ENCODE data around the gene SPATA31C2.
A peak's percentile ranks its signal among the peaks of the same experiment; 100 is the strongest.
"Not testable (repeated sequence)": the region's sequence is repeated elsewhere in the genome, so short reads cannot be mapped to it uniquely, and the experiment has no call there.

Gene SPATA31C2

DNA sequence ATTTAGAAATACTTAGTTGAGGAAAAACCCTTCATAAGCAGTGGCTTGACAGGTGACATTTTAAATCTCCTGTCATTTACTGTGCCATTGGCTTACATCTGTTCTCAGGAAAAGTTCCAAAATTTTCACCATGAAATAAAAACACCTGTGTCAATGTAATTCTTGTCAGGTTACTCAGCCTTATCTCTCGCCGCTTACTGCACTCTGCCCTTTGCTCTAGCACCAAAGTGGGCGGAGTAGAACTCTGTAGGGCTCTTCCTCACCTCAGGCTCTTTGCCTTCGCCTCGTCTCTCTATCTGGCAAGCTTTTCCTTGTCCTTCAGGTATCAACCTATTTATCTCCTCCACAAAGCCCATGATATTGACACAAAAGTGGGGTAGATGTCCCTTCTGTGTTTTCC, 20.2 kb downstream of the SPATA31C2 start:
- DNase-seq: not testable (repeated sequence)

DNA sequence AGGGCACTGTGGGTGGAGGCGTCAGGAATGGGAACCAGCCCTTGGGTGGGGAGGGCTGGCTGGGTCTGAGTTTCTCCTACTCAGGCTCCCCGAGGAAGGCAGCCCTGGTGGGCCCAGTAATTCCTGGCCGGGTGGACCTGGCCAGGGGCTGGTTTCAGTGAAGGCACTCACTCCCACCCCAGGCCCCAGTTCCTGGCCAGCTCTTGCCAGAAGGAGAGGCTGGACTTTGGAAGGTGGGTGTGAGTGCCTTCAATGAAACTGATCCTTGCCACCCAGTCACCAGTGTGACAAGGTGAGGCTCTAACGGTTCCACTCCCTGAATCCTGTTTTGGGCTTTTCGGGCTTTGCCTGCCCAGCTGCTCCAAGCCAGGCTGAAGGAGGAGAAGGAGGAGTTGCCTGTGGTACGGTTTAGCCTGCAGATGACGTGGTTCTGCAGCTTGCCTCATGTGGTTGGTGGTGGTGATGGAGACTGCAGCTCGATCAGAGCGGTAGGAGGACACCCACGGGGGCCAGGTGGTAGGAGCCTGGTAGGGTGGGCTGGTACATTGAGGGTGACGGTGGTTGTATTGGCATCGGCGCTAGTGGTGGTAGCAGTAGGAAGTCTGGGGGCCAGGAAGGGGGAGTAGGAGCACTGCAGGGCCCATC, 23.2 kb downstream of the SPATA31C2 start:
- not testable (repeated sequence) for DNase-seq

DNA sequence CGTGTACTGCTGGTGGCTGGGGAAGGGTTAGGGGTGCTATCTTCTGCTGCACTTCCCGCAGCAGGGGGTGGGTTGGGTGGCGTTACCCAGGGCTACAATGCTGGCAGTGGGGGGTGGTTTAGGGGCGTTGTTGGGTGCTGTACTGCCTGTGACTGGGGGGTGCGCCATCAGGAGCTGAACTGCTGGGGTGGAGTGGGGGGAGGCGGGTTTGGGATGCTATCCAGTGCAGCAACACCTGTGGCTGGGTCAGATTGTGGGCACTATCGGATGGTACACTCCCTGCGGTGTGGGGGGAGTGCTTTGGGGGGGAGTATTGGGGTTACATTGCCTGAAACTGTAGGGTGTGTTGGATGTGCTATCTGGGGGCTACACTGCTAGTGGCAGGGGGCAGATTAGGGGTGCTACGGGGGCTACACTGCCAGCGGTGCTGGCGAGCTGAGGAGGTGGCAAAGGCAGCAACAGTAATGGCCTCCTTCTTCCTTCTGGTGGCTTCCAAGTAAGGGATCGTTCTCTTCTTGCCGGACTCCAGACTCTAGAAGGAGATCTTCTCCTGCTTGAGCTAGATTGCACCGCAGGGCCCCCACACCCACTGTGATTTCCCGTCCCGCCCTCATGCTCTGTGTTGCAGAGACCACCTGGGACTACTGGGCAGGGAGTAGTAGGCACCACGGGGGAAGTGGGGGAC, 23.9 kb downstream of the SPATA31C2 start:
- not testable (repeated sequence) for DNase-seq

DNA sequence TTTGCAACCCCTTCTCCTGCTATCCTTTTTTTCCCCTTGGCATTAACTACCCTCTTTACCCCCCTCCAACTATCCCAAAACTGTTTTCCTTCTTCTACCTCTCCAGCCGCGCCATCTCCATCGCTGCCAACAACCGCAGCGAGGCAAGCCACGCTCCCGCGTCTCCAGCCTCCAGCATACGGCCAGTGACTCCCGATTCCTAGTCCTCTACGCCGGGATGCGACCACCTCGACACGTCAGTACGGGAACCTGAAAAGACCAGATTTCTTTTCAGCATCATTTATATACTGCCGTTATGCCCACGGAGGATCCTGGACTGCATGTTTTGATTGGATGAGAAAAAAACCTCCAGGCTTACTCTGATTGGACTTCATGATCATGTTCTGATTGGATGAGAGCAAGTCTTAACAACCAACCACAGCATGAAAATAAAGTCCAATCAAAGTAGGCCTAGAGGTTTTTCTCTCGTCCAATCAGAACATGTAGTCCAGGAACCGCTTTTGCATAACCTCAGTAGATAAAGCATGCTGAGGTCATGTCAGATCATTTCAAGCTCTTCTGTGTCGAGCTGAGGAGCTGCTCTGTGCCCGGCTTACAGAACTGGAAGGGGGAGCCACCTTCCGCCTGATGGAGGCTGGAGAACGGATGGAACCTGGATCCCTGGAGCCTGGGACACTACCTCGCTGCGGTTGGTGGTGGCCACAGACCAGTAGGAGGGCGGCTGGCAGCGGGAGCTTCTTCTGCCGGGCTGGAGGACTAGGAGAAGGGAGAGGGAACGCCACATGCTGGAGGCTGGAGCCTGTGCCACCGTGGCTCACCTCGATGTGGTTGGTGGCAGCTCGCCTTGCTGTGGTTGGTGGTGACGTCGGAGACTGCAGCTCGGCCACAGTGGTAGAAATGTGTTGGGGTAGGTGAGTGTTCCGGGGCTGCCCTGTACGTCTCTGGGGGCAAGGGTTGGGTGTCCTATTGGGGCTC, 24.8 kb downstream of the SPATA31C2 start:
- not testable (repeated sequence) for DNase-seq

DNA sequence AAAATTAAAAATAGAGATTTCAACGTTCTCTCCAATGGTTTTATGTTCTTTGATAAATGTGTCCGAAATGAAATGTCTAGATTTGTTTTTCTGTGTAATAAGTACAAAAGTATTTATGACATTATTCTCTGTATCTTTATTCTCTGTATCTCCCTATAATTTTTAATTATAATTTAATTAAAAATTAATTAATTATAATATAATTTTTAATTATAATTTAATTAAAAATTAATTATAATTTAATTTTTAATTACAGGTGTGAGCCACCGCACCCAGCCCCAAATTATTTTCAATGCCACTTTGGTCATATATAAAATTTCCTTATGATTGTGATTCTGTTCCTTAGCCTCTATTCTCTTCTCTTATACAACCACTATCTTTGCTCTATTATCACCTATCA, 28.2 kb downstream of the SPATA31C2 start:
- no peak for DNase-seq

DNA sequence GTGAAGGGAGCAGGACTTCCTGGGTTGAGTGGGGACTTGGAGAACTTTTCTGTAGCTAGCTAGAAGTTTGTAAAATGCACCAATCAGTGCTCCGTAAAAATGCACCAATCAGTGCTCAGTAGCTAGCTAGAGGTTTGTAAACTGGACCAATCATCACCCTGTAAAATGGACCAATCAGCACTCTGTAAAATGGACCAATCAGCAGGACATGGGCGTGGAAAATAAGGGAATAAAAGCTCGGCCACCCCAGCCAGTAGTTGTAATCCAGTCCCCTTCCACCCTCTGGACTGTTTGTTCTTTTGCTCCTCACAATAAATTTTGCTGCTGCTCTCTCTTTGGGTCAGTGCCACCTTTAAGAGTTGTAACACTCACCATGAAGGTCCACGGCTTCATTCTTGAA, 29.5 kb downstream of the SPATA31C2 start:
- no peak for DNase-seq

DNA sequence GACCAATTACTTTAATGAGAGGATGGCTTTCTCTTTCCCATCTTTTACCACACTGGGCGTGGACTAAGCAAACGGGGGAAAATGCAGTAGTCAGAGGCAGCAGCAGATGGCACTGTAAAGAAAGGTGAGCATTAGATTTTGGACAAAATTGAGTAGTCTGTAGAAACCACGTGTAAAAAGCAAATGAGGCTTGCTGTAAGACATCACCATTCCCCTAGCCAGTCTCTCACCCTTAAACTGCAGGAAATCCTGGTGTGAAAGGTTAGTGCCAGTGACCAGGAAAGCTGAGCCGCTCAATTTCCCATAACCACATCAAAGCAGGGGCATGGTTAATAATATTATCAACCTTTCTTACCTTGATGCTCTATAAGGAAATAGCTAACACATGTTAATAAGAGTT, 31.8 kb downstream of the SPATA31C2 start:
- DNase-seq: no peak

DNA sequence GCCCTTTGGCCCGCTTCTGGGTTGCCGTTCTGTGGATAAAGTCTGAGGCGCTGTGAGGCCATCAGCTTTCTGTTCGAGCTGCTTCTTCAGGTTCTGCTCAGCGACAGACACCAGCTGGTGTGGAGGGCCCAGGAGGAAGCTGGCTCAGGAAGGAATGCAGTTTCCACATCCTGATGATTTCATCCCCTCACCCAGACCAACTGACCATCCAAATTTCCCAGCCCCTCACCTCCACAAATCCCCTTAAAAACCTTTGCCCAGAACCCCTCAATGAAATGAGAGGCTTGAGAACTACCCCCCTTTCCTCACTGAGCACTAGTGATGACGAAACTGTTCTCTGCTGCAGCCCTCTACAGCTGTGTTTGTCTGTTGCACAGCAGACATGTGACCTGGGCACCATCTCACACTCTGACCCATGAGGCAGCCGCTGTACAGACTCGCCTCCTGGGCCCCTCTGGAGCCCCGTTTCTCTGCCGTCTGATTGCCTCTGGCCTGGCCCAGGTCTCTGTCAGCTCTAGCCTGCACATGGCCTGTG, 45.4 kb downstream of the SPATA31C2 start:
- DNase-seq: peak; percentile 35 to 63

DNA sequence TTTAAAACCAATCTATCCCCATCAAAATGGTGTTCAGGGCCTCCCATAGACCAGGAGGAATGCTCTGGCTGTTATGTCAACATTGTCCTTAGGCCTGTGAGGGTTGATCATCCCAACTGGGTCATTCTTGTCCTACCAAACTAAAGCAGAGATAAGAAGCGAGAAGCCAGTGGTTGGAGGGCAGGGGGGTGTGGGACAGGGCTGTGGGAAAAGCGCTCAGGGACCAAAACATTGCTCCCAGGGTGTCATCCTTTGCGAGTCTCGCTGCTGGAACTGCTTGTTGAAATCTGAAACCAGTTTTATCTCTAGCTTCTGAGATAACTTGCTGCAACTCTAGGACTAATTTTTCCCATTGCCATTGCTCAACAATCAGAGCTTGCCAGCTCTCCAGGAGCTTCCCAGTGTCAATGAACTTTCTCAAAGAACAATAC, 48.1 kb downstream of the SPATA31C2 start:
- no peak for DNase-seq

DNA sequence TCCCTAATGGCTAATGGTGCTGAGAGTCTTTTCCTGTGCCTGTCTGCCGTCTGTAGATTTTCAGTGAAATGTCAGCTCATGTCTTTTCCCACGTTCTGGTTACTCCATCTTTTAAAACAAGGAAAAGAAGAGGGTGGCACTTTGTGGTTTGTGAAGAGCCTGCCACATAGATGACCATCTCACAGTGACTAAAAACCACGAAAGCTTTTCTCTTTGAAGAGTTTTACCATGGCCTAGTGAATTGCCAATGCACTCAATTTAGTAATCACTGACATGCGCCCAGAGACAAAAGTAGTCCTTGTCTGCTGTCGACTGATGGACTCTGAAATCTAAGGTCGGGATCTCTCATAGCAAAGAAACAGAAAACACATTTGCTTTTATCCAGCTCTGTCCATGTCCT, 50.4 kb downstream of the SPATA31C2 start:
- no peak for DNase-seq

DNA sequence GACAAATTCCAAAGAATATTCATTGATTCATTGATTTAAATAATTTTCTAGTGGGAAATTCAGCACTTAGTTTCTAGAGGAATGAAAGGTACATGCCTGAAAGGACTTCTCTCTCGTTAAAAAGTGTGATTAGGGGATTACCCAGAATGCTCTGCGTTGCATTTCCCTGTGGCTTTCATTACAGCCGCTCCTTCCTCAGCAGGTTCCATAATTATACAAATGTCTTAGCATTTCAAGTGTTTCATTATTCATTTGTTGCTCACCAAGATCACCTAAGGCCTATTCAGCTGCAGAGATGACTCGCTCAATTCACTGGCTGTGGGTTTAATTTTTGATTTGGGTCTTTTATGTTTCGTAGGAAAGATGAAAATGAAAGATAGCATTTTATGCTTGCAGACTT, 52.8 kb downstream of the SPATA31C2 start:
- no peak for DNase-seq

DNA sequence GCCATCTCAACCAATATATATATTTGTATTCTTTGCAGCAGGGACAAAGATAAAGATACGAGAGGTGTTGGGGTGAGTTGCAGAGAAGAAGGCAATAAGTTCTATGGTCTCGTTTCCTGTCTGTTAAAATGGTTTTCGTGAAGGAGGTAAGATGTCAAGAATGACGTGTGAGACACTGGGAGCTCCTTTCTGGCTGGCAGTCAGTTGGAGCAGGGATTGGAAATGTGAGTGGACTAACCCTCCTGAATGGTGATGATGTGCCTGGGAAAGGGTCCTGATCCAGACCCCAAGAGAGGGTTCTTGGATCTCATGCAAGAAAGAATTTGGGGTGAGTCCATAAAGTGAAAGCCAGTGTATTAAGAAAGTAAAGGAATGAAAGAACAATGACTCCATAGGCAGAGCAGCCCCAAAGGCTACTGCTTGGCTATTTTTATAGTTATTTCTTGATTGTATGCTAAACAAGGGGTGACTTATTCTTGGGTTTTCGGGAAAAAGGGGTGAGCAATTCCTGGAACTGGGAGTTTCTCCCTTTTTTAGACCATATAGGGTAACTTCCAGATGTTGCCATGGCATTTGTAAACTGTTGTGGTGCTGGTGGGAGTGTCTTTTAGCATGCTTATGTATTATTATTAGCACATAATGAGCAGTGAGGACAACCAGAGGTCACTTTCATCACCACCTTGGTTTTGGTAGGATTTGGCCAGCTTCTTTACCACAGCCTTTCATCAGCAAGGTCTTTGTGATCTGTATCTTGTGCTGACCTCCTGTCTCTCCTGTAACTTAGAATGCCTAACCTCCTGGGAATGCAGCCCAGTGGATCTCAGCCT, 53.7 kb downstream of the SPATA31C2 start:
- no peak for DNase-seq

All from SHP77 (cell line).